VCaP (cell line): Measurements from ENCODE around the gene MIA3.

ENCODE experiments used
- H3K27ac ChIP-seq: fragments of 450-650 bp; 2 replicates; pipeline ENCODE4 v1.5.1; 2017
- CTCF ChIP-seq: fragments of 450-650 bp; conservative IDR thresholded peaks from 2 replicates; pipeline ENCODE4 v1.5.1; 2017; ENCODE audit warnings: mild to moderate bottlenecking, moderate library complexity

The MIA3 gene

GRCh38 chr1:222618001-222618879, at the start of gene MIA3:
Gene MIA3, plus strand, starts transcription at chr1:222618097. Its CDS starts 14 bp downstream, at chr1:222618111.
- H3K27ac ChIP-seq, result peak within 1 kb of the TSS; percentile 92
- TF ChIP-seq CTCF, result no peak

- TF ChIP-seq CTCF, result no peak
- H3K27ac ChIP-seq, result no peak overlapping the region
These were observed 47.1 kb upstream of the MIA3 start for GRCh38 chr1:222570837-222571236.

- TF ChIP-seq CTCF, result no peak
- no peak overlapping the region for H3K27ac ChIP-seq
These were observed 38.6 kb upstream of the MIA3 start for GRCh38 chr1:222579316-222579715.

GRCh38 chr1:222582099-222582774, 35.7 kb upstream of the MIA3 start:
- TF ChIP-seq CTCF, result no peak
- 0 out of 2 replicates have a peak overlapping the region, but pooled peaks have one; percentile 13 for H3K27ac ChIP-seq

GRCh38 chr1:222583079-222583478, 34.8 kb upstream of the MIA3 start:
- H3K27ac ChIP-seq, result no peak overlapping the region

GRCh38 chr1:222586842-222587241, 31.1 kb upstream of the MIA3 start:
- TF ChIP-seq CTCF, result no peak
- no peak overlapping the region for H3K27ac ChIP-seq

More at GRCh38 chr1:222583079-222583478, 34.8 kb upstream of the MIA3 start:
- no peak for TF ChIP-seq CTCF

GRCh38 chr1:222588135-222588534, 29.8 kb upstream of the MIA3 start:
- H3K27ac ChIP-seq, result no peak overlapping the region
- TF ChIP-seq CTCF, result no peak
